Stimulated activated CD4-positive, alpha-beta T cell treated with anti-CD3 and anti-CD28 coated beads, Interleukin-15, amount 100 ng/mL, for 1 hour (primary cell): Measurements from ENCODE around the gene KIRREL2.
A peak's percentile ranks its signal among the peaks of the same experiment; 100 is the strongest.

Source experiments
- DNase-seq, 2 donors: peaks; one replicate each; pipeline ENCODE4 v3.0.0-alpha.2; 2020; ENCODE audit warnings: low read depth in 1 of 2, low spot score in 1 of 2

The KIRREL2 gene

DNA sequence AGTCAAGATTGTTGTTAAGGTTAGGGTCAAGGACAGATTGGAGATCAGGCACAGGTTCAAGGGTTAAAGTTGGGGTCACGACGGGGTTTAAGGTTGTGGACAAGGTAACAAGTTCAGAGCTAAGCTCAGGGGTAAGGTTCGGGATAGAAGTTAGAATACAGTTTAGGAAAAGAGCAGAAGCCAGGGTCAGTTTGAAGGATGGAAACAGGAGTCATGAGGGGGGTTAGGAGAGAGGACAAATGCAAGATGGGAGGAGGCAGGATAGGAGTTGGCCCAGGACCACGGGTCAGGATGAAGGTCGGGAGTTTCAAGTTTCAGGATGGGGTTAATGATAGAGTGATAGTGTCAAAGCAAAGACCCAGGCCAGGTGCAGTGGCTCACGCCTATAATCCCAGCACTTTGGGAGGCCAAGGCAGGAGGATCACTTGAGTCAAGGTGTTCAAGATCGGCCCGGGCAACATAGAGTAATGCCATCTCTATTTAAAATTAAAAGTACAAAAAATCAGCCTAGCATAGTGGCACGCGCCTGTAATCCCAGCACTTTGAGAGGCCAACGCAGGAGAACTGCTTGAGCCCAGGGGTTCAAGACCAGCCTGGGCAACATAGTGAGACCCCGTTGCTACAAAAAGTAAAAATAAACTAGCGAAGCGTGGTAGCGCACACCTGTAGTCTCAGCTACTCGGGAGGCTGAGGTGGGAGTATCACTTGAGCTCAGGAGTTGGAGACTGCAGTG is 12.1 kb upstream of the KIRREL2 start:
- DNase-seq, result no peak

DNA sequence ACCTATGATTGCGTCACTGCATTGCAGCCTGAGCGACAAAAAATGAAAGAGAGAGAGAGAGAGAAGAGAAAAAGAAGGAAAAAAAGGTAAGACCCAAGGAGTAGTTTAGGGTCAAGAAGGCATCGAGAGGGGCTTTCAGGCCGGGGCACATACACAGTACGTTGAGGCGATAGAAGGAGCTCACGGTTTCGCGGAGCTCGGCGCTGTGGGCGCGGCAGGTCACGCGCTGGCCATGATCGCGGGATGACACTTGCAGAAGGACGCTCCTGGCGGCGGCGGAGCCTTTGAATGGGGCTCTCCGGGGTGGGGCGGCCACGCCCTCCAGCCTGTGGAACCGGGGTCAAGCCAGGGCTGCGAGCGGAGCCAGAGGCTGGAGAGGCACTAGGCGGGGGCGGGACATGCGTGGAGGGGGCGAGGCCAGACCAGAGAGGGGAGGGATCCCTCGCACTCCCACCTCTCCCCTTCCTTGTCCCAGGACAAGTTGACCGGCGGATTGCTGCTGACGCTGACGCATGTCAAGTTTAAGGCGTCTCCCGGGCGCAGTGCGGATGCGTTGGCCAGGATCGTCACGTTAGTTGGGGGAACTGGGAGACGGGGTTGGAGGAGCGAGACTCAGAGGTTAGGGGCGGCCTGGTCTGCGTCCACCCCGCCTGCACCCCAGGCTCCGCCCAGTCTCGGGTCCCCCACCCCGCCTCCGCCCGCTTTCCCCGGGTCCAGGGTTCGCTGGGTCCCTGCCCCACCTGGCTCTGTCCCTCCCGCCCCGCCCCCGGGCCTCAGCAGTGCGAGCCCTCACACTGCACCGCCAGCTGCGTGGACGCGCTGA is 11.3 kb upstream of the KIRREL2 start:
- no peak for DNase-seq

DNA sequence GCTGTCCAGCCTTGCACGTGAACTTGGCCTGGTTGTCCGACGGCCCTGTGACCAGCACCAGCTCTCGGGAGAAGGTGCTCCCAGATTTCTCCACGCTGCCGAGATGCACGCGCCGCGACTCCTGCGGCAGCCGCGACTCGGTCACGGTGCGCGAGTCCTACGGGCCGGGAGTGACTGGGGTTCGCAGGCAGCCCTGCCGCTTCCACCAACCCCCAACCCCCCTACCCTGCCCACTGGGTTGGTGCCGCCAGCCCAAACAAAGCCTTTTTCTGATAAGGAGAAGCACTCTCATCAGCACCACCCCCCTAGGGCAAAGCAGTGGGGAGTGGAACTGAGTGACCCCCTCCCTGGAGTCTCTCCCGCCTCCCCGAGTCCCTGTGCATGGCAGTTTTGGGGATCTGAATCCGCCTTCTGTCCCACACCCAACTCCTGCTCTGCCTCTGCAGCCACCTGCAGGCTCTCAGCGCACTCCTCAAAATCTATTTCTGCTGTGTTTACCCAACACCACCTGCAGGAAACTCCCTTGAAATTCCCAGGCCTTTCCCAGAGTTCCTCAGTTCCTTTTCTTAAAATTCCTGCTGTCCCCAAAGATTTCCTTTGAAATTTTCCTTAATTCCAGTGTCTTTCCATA is 10.6 kb upstream of the KIRREL2 start:
- no peak for DNase-seq

DNA sequence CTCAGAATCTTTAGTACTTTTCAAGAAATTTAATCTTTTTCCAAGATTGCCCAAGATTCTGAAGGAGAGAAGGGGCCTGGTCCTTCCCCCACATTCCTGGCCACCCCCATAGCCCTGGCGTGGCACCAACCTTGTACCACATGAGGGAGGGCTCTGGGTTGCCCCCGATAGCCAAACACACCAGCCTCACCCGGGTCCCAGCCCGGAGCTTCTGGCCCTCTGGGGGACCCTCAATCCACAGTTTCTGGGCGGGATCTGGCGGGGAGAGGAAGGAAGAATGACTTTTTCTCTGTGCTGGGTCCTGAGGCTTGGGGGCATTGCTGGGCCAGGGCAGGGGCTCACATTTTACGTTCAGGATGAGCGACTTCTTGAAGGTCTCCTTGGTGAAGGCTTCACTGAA is 8.8 kb upstream of the KIRREL2 start:
- DNase-seq, result no peak

DNA sequence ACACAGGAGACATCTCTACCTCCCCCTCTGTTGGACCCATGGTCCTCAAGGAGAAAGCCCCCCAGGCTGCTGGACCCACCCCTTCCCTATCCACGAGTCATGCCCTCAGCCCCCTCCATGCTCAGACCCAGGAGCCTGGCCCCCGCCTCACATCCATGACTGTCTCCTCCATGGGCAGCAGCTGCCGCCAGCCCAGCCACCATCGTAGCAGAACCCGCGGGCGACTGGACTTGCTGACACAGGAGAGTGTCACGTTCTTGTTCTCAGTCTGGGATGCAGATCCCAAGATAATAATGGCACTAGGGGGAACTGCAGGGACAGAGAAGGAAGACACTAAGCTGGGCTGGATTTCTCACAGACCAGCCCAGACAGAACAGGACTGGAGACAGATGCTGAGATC is 8.2 kb upstream of the KIRREL2 start:
- DNase-seq, result no peak

DNA sequence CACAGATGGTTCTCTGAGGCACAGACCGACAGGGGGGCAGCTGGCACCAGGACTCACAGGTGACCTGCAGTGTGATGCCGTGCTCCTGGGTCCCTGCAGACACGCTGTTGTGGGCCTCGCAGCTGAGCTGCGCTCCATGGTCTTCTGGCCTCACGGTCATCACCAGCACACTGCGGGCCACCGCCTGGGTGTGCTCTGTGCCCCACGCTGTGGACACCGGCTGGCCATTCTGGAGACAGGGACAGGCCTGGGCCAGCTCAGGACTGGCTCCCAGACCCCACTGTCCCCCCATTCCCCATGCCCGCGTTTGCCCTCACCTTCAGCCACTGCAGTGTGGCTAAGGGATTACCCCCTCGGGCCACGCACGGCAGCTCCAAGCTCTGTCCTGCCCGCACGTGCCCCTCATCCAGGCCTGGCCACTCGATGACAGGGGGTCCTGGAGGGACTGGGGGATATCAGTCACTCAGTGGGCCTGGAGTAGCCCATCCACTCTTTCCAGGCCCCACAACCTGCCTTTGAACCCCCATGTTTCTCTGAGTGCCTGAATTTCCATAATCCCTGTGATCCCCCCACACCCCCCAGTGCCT is 7.7 kb upstream of the KIRREL2 start:
- DNase-seq, result no peak

DNA sequence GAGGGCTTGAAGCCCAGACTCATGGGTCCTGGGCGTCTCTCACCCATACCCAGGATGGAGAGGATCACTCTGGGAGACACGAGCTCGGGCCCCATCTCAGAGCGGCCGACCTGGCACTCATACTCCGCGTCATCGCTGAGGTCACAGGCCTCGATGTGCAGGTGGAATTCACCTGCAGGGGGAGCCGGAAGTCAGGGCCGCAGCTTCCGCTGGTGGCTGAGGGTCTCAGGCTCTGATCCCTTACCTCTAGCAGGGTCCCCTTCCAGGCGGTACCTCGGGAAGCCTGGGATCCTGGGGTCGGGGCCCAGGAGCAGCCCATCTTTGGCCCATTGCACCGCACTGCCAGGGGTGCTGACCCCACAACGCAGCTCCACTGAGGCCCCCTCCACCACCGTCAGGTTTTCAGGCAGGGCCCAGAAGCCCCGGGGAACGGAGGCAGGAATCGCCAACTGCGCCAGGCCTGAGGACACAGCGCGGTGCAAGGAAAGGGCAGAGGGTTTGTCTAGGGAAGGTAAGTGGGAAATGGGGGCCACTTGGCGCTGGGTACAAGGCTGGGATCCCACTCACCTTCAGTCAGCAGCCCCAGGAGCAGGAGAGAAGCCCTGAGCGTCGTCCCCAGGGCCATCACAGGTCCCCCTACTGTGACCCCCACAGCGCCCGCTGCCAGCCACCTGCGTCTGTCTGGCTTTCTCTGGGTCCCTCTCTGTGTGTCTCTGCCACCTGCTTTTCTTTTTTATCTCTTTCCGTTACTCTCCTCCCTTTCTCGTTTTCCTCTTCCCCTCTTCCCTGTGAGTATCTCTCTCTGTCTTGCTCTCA is 5.3 kb upstream of the KIRREL2 start:
- no peak for DNase-seq

DNA sequence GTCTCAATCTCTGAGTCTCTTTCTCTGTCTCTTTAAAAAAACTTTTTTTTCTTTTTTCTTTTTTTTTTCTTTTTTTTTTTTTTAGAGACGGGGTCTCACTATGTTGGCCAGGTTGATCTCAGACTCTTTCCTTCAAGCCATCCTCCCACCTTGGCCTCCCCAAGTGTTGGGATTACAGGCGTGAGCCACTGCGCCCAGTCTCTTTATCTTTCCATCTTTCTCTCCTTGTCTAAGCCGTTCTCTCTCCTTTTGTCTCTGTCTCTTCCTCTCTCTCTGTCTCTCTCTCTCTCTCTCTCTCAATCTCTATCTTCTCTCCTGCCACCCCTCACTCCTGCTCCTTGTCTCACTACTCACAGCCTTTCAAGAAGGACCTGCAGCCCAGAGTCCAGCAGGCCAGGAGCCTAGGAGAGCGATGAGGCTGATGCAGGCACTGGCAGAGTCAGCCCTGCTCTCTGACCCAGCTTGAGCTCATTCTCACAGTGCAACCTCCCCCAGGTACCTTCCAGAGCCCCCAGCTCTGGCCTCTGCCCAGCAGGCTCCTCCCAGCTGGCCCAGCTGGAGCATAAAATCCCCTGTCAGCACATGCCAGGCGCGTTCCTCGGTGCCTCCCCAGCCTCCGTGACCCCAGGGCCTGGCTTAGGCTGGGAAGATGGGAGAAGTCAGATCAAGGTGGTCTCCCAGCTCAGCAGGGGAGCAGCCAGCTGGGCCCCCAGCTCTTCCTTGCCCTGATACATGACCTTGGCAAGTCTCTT is 4.5 kb upstream of the KIRREL2 start, which contains the start of gene NPHS1:
Gene NPHS1 (minus strand): TSS at position 476 of the 752 bp plus-strand sequence. CDS start 667 bp downstream, outside the sequence.
- no peak for DNase-seq

DNA sequence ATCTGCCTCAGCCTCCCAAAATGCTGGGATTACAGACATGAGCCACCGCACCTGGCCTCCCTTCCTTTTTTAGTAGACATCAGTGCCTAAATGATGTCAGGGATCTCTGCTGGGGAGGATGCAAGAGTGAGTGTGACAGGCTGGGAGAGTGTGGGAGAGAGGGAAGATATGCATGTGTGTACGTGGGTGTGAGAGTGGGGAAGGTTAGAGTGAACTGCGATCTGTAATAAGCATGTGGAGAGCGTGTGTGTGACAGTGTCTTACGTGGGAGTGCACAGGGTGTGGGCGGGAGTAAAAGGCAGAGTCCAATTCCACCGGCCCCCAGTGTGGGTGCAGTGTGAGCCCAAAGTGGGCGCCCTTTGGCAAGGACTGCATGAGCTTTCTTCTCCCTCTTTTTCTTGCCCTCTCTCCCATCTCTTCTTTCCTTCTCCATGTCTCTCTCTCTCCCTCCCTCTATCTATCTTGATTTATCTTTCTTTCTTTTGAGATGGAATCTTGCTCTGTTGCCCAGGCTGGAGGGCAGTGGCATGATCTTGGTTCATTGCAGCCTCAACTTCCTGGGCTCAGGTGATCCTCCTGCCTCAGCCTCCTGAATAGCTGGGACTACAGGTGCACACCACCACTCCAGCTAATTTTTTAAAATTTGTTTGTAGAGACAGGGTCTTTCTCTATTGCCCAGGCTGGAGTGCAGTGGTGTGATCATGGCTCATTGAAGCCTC is 3.5 kb upstream of the KIRREL2 start:
- no peak for DNase-seq

DNA sequence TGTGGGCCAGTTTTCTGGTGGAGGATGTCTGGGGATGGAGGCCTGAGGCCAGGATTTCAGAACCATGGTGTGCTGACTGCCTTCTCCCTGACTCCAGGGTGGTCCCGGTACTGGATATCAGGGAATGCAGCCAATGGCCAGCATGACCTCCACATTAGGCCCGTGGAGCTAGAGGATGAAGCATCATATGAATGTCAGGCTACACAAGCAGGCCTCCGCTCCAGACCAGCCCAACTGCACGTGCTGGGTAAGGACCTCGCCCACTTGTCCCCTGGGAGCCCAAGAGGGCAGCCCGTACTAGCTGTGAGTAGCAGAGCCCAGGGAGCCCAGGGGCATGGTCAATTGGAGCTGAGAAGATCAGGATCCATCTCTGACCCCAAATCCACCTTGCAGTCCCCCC is 1.6 kb downstream of the KIRREL2 start:
- no peak for DNase-seq

DNA sequence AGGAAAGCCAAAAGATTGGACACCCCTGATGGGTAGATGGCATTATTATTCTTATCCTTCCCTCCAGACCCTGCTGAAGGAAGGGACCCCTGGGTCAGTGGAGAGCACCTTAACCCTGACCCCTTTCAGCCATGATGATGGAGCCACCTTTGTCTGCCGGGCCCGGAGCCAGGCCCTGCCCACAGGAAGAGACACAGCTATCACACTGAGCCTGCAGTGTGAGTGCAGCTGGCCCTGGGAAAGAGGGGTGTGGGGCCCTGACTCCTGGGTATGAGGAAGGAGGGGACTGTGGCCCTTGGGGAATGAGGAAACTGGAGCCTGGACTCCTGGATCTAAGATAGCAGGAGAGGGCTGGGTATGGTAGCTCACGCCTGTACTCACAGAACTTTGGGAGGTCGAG is 2.7 kb downstream of the KIRREL2 start:
- no peak for DNase-seq

DNA sequence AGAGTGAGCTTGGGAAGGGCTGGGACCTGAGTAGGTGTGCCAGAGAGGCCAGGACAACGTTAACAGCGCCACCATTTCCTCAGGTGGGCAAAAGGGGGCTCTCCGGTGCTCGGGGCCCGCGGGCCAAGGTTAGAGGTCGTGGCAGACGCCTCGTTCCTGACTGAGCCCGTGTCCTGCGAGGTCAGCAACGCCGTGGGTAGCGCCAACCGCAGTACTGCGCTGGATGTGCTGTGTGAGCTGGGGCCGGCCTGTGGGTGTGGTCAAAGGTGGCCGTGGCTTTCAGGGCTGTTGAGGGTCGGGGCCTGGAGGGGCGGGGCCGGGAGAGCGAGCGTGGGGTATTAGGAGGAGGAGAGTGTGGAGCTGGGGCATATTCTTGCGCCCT is 3.7 kb downstream of the KIRREL2 start:
- no peak for DNase-seq

DNA sequence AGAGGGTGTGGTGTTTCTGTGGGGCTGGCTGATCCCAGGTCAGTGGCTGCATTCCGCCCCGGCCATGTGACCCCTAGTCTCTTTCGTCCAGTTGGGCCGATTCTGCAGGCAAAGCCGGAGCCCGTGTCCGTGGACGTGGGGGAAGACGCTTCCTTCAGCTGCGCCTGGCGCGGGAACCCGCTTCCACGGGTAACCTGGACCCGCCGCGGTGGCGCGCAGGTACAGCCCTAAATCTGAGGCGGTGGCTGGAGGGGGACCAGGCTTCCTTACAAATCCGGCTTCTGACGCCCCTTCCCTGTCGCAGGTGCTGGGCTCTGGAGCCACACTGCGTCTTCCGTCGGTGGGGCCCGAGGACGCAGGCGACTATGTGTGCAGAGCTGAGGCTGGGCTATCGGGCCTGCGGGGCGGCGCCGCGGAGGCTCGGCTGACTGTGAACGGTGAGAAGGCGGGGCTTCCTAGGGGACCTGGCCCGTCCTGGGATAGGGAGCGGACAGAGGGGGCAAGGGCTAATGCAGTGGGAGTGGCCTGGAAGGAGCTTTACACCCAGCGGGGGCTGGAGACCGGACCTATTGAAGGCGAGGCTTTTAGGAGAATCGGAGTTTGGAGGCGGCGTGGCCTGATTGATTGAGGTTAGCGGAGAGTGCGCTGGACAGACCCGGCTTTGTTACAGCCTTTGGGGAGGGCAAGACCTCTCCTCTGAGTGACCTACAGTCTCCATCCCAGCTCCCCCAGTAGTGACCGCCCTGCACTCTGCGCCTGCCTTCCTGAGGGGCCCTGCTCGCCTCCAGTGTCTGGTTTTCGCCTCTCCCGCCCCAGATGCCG is 4.3 kb downstream of the KIRREL2 start:
- DNase-seq, result no peak

DNA sequence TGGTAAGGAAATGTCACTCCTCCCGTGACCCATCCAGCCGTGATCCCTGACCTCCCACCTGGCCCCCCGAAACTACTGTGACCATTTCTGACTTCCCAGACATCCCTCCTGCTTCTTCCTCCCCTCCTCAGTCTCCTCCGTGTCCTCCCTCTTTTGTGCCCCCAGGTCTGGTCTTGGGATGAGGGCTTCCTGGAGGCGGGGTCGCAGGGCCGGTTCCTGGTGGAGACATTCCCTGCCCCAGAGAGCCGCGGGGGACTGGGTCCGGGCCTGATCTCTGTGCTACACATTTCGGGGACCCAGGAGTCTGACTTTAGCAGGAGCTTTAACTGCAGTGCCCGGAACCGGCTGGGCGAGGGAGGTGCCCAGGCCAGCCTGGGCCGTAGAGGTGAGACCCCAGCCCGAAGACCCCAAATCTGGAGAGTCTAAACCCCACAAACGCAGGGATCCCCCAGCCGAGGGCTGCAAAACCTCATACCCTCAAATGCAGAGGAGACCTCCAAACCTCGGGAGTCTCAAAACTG is 5.0 kb downstream of the KIRREL2 start:
- DNase-seq, result no peak

DNA sequence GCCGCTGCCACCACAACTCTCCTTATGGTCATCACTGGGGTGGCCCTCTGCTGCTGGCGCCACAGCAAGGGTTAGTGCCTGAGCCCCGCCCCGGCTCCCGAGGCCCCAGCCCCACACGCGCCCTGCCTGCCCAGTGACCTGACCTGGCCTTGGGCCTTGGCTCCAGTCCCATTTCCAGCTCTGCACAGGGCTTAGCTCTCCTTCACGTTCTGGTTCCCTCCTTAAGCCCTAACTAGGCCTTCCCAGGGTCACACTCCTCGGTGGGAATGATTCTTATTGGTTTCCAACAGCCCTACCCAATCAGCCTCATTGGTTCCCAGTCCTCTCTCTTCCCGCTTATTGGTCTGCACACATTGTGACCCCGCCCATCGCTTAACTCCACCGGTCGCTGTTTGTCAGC is 5.8 kb downstream of the KIRREL2 start:
- no peak for DNase-seq

DNA sequence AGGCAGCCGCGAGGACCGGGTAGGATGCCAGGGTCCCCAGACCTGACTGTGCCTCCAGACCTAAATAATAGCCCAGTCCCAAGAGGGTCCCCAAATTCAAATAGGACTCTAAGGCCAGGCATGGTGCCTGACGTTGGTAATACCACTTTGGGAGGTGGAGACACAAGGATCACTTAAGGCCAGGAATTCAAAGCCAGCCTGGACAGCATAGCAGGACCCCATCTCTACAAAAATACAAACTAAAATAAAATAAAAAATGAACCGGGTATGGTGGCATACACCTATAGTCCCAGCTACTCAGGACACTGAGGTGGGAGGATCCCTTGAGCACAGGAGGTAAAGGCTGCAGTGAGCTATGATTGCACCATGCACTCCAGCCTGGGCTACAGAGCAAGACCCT is 6.3 kb downstream of the KIRREL2 start:
- no peak for DNase-seq

DNA sequence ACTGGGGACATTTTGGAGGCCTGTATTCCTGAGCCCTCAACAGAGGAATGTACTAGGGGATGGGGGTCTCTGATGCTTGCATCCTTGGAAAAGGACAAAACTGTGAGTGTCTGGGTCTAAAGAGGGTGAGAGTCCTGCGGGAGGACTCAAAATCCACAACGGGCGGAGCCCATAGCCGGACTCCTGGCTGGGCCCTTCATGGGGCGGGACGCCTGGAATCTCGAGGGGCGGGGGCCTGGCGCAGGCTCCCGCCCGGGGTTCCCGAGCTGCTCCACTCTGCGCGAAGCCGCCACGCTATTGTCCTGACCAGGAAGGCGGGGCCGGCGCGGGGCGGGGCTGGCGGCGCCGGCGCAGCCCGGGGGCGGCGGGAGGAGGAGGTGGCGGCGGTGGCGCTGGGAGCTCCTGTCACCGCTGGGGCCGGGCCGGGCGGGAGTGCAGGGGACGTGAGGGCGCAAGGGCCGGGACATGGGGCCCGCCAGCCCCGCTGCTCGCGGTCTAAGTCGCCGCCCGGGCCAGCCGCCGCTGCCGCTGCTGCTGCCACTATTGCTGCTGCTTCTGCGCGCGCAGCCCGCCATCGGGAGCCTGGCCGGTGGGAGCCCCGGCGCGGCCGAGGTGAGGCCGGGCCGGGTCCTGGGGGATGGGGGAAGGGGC is 11.6 kb downstream of the KIRREL2 start, which contains the start of gene APLP1:
Gene APLP1 (plus strand): TSS at position 403 of the 651 bp plus-strand sequence. CDS start 63 bp downstream, at position 466.
- DNase-seq, result peak; percentile 39 to 66

DNA sequence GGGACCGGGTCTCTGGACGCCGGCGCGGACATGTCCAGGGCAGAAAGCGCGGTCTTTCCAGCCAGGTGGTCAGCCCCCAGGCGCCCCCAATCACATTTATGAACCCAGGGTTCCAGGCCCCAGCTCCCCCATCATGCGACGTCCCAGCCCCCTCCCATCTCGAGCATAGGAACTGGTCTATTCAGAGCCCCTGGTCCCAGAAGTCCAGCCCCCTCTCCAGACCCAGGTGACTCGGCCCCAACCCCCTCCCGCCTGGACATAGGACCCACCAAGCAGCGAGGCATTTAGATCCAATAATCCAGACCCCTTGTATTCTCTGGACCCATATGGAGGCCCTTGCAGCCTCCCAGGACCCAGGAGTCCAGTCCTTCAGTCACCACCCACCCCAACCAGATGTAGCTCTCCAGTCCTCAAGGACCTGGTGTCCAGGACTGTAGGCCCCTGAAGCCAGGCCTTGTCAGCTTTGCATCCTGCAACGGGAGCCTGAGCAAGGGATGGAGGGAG is 12.2 kb downstream of the KIRREL2 start:
- DNase-seq, result no peak
